Peyer's patch (tissue), 4 donors: ENCODE results near the gene CNTNAP2.

ENCODE experiments used
- CTCF ChIP-seq, 6 experiments: fragments of 450-650 bp in 4 of 6; fragments of 200-600 bp in 2 of 6; sonication (generic) in 1 of 6; IDR thresholded peaks; one replicate each; pipeline ENCODE4 v1.5.1; 2017 to 2019; ENCODE audit warnings: antibody characterized with exemption in 6 of 6, mild to moderate bottlenecking in 3 of 6, moderate library complexity in 1 of 6
- POLR2A ChIP-seq, 2 donors: fragments of 450-650 bp; IDR thresholded peaks; one replicate each; pipeline ENCODE4 v1.5.1; 2017; ENCODE audit warnings: antibody characterized with exemption in 2 of 2, mild to moderate bottlenecking in 2 of 2, moderate library complexity in 2 of 2

DNA sequence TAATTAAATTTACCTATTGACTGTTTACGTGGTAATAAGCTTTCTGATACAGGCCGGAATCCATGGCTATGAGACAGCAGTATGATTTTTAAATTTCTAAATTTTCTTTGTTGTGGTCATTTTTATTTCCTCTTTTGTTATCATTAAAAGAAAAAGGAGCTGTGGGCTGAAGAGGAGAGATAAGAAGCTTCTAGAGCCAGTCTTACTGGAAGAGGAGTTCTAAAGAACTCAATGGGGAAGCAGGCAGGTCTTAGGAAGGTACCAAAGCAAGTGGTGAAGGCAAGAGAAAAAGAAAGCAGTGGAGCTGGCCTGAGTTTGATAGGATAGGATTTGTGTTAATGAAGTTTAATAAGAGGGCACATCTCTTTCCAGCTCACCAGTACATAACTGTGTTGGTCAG is 1187.8 kb downstream of the CNTNAP2 start:
- TF ChIP-seq POLR2A (IDR thresholded peaks at IDR 0.05) (no peak), CTCF (IDR thresholded peaks at IDR 0.05) (no peak)
